Memory B cell (primary cell): ENCODE data around the gene DLG1.

ENCODE experiments used
- ATAC-seq: fragments of 150-1000 bp; cut with Tn5 transposase; 2 replicates; pipeline ENCODE4 v1.10.0; 2021; ENCODE audit warnings: low read depth, mild to moderate bottlenecking, moderate library complexity
- DNase-seq, 2 donors: peaks; one replicate each; pipeline ENCODE4 v3.0.0; 2022; ENCODE audit warnings: low spot score in 2 of 2
- H3K27ac Mint-ChIP-seq: one replicate; pipeline ENCODE4 v1.8.0; 2022; ENCODE audit warnings: mild to moderate bottlenecking, moderate library complexity, mixed read lengths
- H3K27me3 Mint-ChIP-seq: one replicate; pipeline ENCODE4 v1.8.0; 2022; ENCODE audit warnings: mixed read lengths
- H3K36me3 Mint-ChIP-seq: one replicate; pipeline ENCODE4 v1.8.0; 2022; ENCODE audit warnings: mild to moderate bottlenecking, mixed read lengths
- H3K4me1 Mint-ChIP-seq: one replicate; pipeline ENCODE4 v1.8.0; 2022; ENCODE audit warnings: mixed read lengths
- H3K4me3 Mint-ChIP-seq: one replicate; pipeline ENCODE4 v1.8.0; 2022; ENCODE audit warnings: mild to moderate bottlenecking, moderate library complexity, mixed read lengths
- H3K9me3 Mint-ChIP-seq: one replicate; pipeline ENCODE4 v1.8.0; 2022; ENCODE audit warnings: mixed read lengths

The DLG1 gene

GRCh38 chr3:197236362-197236761 lies 62.0 kb downstream of the DLG1 start:
- Mint-ChIP-seq H3K9me3 (peaks cover 7% of the 10 kb centered on the region), H3K36me3 (peaks cover 34% of the 10 kb centered on the region), H3K27me3 (no peaks in the 10 kb centered on the region), H3K27ac (no peak overlapping the region), H3K4me3 (no peak overlapping the region), H3K4me1 (peaks cover 34% of the 10 kb centered on the region)
- ATAC-seq = no peak
- no peak for DNase-seq

- Mint-ChIP-seq H3K27me3 (no peaks in the 10 kb centered on the region), H3K4me3 (no peak overlapping the region)
Measured at GRCh38 chr3:197234947-197235914, 63.2 kb downstream of the DLG1 start.

GRCh38 chr3:197231321-197231720 lies 67.1 kb downstream of the DLG1 start:
- Mint-ChIP-seq H3K27ac (no peak overlapping the region), H3K4me1 (peaks cover 16% of the 10 kb centered on the region), H3K27me3 (no peaks in the 10 kb centered on the region), H3K9me3 (peaks cover 3% of the 10 kb centered on the region), H3K36me3 (peaks cover 18% of the 10 kb centered on the region), H3K4me3 (no peak overlapping the region)
- DNase-seq (no peak), ATAC-seq (no peak)

More at GRCh38 chr3:197234947-197235914, 63.2 kb downstream of the DLG1 start:
- Mint-ChIP-seq H3K9me3 (peaks cover 5% of the 10 kb centered on the region), H3K4me1 (peaks cover 31% of the 10 kb centered on the region), H3K36me3 (peaks cover 26% of the 10 kb centered on the region), H3K27ac (no peak overlapping the region)
- DNase-seq (no peak), ATAC-seq (no peak)

- no peak for ATAC-seq
- no peak for DNase-seq
- no peaks in the 10 kb centered on the region for H3K27me3 Mint-ChIP-seq
Measured at GRCh38 chr3:197229836-197230235, 68.6 kb downstream of the DLG1 start.

GRCh38 chr3:197229178-197229577 lies 69.2 kb downstream of the DLG1 start:
- peaks cover 12% of the 10 kb centered on the region for H3K4me1 Mint-ChIP-seq
- ATAC-seq (no peak), DNase-seq (no peak)
- H3K27me3 Mint-ChIP-seq = no peaks in the 10 kb centered on the region
- H3K9me3 Mint-ChIP-seq = no peaks in the 10 kb centered on the region
- no peak overlapping the region for H3K27ac Mint-ChIP-seq
- H3K36me3 Mint-ChIP-seq = peaks cover 3% of the 10 kb centered on the region
- no peak overlapping the region for H3K4me3 Mint-ChIP-seq

More at GRCh38 chr3:197229836-197230235, 68.6 kb downstream of the DLG1 start:
- H3K4me3 Mint-ChIP-seq = no peak overlapping the region
- peaks cover 6% of the 10 kb centered on the region for H3K36me3 Mint-ChIP-seq
- peaks cover 12% of the 10 kb centered on the region for H3K4me1 Mint-ChIP-seq
- no peak overlapping the region for H3K27ac Mint-ChIP-seq
- H3K9me3 Mint-ChIP-seq = no peaks in the 10 kb centered on the region

- ATAC-seq = no peak
- Mint-ChIP-seq H3K27me3 (no peaks in the 10 kb centered on the region), H3K4me1 (peaks cover 15% of the 10 kb centered on the region)
Measured at GRCh38 chr3:197227780-197228574, 70.4 kb downstream of the DLG1 start.

GRCh38 chr3:197226179-197226578 lies 72.2 kb downstream of the DLG1 start:
- H3K9me3 Mint-ChIP-seq = no peaks in the 10 kb centered on the region
- H3K4me3 Mint-ChIP-seq = no peak overlapping the region
- H3K36me3 Mint-ChIP-seq = no peaks in the 10 kb centered on the region
- peaks cover 15% of the 10 kb centered on the region for H3K4me1 Mint-ChIP-seq
- H3K27me3 Mint-ChIP-seq = no peaks in the 10 kb centered on the region
- H3K27ac Mint-ChIP-seq = no peak overlapping the region
- DNase-seq = no peak
- ATAC-seq = no peak

More at GRCh38 chr3:197227780-197228574, 70.4 kb downstream of the DLG1 start:
- no peaks in the 10 kb centered on the region for H3K9me3 Mint-ChIP-seq
- peaks cover 2% of the 10 kb centered on the region for H3K36me3 Mint-ChIP-seq
- no peak for DNase-seq
- no peak overlapping the region for H3K4me3 Mint-ChIP-seq
- H3K27ac Mint-ChIP-seq = no peak overlapping the region

GRCh38 chr3:197225579-197225978 lies 72.8 kb downstream of the DLG1 start:
- DNase-seq (no peak), ATAC-seq (no peak)
- no peak overlapping the region for H3K4me3 Mint-ChIP-seq
- H3K27ac Mint-ChIP-seq = no peak overlapping the region
- H3K9me3 Mint-ChIP-seq = no peaks in the 10 kb centered on the region
- no peaks in the 10 kb centered on the region for H3K27me3 Mint-ChIP-seq
- peaks cover 16% of the 10 kb centered on the region for H3K4me1 Mint-ChIP-seq
- H3K36me3 Mint-ChIP-seq = no peaks in the 10 kb centered on the region

- Mint-ChIP-seq H3K4me3 (no peak overlapping the region), H3K9me3 (no peaks in the 10 kb centered on the region), H3K27ac (no peak overlapping the region), H3K36me3 (no peaks in the 10 kb centered on the region), H3K27me3 (no peaks in the 10 kb centered on the region), H3K4me1 (peaks cover 18% of the 10 kb centered on the region)
- ATAC-seq (peak; percentile 34), DNase-seq (peak in 1 of 2 donors; percentile 16)
Measured at GRCh38 chr3:197224034-197224444, 74.4 kb downstream of the DLG1 start.

GRCh38 chr3:197222937-197223370 lies 75.5 kb downstream of the DLG1 start:
- ATAC-seq (no peak), DNase-seq (no peak)
- no peaks in the 10 kb centered on the region for H3K36me3 Mint-ChIP-seq
- H3K4me3 Mint-ChIP-seq = no peak overlapping the region
- H3K27ac Mint-ChIP-seq = peak overlapping the region; percentile 63
- no peaks in the 10 kb centered on the region for H3K27me3 Mint-ChIP-seq
- no peaks in the 10 kb centered on the region for H3K9me3 Mint-ChIP-seq
- H3K4me1 Mint-ChIP-seq = peaks cover 13% of the 10 kb centered on the region

GRCh38 chr3:197219619-197220018 lies 78.8 kb downstream of the DLG1 start:
- Mint-ChIP-seq H3K27ac (no peak overlapping the region), H3K9me3 (no peaks in the 10 kb centered on the region), H3K27me3 (no peaks in the 10 kb centered on the region), H3K4me3 (no peak overlapping the region), H3K36me3 (peaks cover 4% of the 10 kb centered on the region), H3K4me1 (peaks cover 22% of the 10 kb centered on the region)
- ATAC-seq (no peak), DNase-seq (no peak)

GRCh38 chr3:197218210-197218609 lies 80.2 kb downstream of the DLG1 start:
- Mint-ChIP-seq H3K27me3 (no peaks in the 10 kb centered on the region), H3K4me3 (no peak overlapping the region), H3K27ac (no peak overlapping the region), H3K36me3 (peaks cover 7% of the 10 kb centered on the region), H3K9me3 (no peaks in the 10 kb centered on the region), H3K4me1 (peaks cover 22% of the 10 kb centered on the region)
- DNase-seq (no peak), ATAC-seq (no peak)

GRCh38 chr3:197216914-197217313 lies 81.5 kb downstream of the DLG1 start:
- H3K4me3 Mint-ChIP-seq = no peak overlapping the region
- H3K36me3 Mint-ChIP-seq = peaks cover 11% of the 10 kb centered on the region
- H3K27me3 Mint-ChIP-seq = no peaks in the 10 kb centered on the region
- H3K27ac Mint-ChIP-seq = no peak overlapping the region
- DNase-seq (no peak), ATAC-seq (no peak)
- peaks cover 2% of the 10 kb centered on the region for H3K9me3 Mint-ChIP-seq
- peaks cover 20% of the 10 kb centered on the region for H3K4me1 Mint-ChIP-seq
